Measurements from ENCODE around the gene EIF3F. TPM values are rescaled to one million over a fixed set of nuclear protein-coding genes. Genes with fewer than 3 reads are reported as not detected.

EIF3F gene
- total and polyA plus RNA-seq, 9 of the 15 experiments (the other 6 are each of a cell fraction or from before 2014, with no cell fraction given), result 50.1 to 259 (median 135) TPM

DNA sequence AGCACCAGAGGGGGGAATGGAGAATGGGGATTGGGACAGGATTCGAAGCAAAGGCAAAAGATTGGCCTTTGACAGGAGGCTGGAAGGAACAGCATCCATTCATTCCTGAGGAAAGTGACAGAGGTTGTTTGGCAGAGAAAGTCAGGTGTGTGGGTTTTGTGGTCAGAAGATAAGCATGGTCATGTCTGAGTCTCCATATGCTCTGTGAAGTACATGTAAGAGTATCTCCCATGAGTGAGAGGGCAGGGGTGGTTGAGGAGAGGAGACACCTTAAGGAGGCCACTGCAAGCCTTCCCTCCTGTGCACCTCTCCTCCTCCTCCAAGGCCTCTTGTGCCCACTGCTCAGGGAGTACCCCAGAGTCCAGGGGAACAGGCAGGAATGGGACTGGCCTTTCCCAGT lies 20.0 kb upstream of the EIF3F start (continued):
- TF ChIP-seq, protein P1, sequence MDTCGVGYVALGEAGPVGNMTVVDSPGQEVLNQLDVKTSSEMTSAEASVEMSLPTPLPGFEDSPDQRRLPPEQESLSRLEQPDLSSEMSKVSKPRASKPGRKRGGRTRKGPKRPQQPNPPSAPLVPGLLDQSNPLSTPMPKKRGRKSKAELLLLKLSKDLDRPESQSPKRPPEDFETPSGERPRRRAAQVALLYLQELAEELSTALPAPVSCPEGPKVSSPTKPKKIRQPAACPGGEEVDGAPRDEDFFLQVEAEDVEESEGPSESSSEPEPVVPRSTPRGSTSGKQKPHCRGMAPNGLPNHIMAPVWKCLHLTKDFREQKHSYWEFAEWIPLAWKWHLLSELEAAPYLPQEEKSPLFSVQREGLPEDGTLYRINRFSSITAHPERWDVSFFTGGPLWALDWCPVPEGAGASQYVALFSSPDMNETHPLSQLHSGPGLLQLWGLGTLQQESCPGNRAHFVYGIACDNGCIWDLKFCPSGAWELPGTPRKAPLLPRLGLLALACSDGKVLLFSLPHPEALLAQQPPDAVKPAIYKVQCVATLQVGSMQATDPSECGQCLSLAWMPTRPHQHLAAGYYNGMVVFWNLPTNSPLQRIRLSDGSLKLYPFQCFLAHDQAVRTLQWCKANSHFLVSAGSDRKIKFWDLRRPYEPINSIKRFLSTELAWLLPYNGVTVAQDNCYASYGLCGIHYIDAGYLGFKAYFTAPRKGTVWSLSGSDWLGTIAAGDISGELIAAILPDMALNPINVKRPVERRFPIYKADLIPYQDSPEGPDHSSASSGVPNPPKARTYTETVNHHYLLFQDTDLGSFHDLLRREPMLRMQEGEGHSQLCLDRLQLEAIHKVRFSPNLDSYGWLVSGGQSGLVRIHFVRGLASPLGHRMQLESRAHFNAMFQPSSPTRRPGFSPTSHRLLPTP (IDR thresholded peaks at IDR 0.05; ENCODE audit: borderline replicate concordance, extremely low read depth, insufficient read length), result no peak
- TF ChIP-seq RAD51 (IDR thresholded peaks at IDR 0.05; ENCODE audit: borderline replicate concordance, low read depth) (no peak), ZNF707 (CRISPR knock-in tag; conservative IDR thresholded peaks at IDR 0.05) (no peak)

DNA sequence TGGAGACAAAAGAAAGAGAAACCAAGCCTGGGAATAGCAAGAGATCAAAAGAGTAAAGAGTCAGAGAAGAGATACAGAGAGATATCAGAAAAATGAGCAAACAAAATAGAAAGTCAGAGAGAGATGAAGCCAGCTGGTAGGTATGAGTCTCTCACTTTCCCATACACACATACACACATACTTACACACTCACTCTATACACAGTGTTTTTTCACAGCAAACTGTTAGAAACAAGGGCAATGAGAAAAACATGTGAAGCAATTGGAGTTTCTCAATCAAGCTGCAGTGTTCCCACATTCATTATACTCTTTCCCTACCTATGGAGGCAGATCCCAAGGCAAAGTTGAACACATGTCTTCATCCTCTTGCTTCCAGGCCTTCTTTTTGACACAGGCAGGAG lies 19.3 kb upstream of the EIF3F start:
- FAIRE-seq (no peak), ATAC-seq (no peak), DNase-seq (ENCODE audit: extremely low read depth in 1 of 4, low spot score in 3 of 4) (no peak)
- Histone ChIP-seq H3K4me1 (replicated peaks in 1 of 2; ENCODE audit: control insufficient read depth in 2 of 2, insufficient read depth in 2 of 2, low read length in 2 of 2) (0 out of 5 replicates have a peak, but pooled peaks cover 0 to 2% of the 10 kb centered on the region in 2 experiments), H3K9me1 (ENCODE audit: control insufficient read depth, insufficient read depth, low read length) (no peaks in the 10 kb centered on the region), H3K36me3 (ENCODE audit: control insufficient read depth, insufficient read depth, low read length) (no peaks in the 10 kb centered on the region), H3K9me3 (replicated peaks; ENCODE audit: control insufficient read depth, insufficient read depth, low read depth, low read length) (no peaks in the 10 kb centered on the region), H3K4me3 (no peak overlapping the region), H3K4me2 (ENCODE audit: insufficient read depth, low read length) (no peak overlapping the region), H4K20me1 (replicated peaks; ENCODE audit: control insufficient read depth, insufficient read depth, low read length) (no peaks in the 10 kb centered on the region), H3K27me3 (ENCODE audit: control insufficient read depth in 2 of 2, insufficient read depth in 2 of 2, low read length in 2 of 2) (no peaks in the 10 kb centered on the region), H3K9ac (ENCODE audit: insufficient read depth in 1 of 2, low read depth in 2 of 2, low read length in 2 of 2) (no peak overlapping the region), H3K79me2 (ENCODE audit: control insufficient read depth, insufficient read depth, low read length) (no peaks in the 10 kb centered on the region), H3K27ac (ENCODE audit: extremely low read depth, low read depth, low read length) (no peak overlapping the region), H2AFZ (ENCODE audit: low read depth, low read length) (no peak overlapping the region)
- intact Hi-C loops (cut with micrococcal nuclease) (no loop called here), in situ Hi-C loops (cut with MboI) (no loop called here)
- BruUV-seq (replicated peaks), result no TSS peak
- POLR2A ChIA-PET, result no interaction called here
- CTCF ChIA-PET (ENCODE audit: low intra/inter-chr PET ratio), result no interaction called here
- TF ChIP-seq, protein P2, sequence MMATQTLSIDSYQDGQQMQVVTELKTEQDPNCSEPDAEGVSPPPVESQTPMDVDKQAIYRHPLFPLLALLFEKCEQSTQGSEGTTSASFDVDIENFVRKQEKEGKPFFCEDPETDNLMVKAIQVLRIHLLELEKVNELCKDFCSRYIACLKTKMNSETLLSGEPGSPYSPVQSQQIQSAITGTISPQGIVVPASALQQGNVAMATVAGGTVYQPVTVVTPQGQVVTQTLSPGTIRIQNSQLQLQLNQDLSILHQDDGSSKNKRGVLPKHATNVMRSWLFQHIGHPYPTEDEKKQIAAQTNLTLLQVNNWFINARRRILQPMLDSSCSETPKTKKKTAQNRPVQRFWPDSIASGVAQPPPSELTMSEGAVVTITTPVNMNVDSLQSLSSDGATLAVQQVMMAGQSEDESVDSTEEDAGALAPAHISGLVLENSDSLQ (IDR thresholded peaks at IDR 0.05), result no peak
- TF ChIP-seq NR1H2 (CRISPR knock-in tag; IDR thresholded peaks at IDR 0.05), result no peak
- no peak for TF ChIP-seq HMGN3 (IDR thresholded peaks at IDR 0.05; ENCODE audit: borderline replicate concordance, extremely low read depth, insufficient read length, low read depth, low read length)
- TF ChIP-seq, protein P3, sequence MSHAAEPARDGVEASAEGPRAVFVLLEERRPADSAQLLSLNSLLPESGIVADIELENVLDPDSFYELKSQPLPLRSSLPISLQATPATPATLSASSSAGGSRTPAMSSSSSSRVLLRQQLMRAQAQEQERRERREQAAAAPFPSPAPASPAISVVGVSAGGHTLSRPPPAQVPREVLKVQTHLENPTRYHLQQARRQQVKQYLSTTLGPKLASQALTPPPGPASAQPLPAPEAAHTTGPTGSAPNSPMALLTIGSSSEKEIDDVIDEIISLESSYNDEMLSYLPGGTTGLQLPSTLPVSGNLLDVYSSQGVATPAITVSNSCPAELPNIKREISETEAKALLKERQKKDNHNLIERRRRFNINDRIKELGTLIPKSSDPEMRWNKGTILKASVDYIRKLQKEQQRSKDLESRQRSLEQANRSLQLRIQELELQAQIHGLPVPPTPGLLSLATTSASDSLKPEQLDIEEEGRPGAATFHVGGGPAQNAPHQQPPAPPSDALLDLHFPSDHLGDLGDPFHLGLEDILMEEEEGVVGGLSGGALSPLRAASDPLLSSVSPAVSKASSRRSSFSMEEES (CRISPR knock-in tag; IDR thresholded peaks at IDR 0.05), result no peak
- TF ChIP-seq KDM1A (IDR thresholded peaks at IDR 0.05), result no peak
- TF ChIP-seq, protein P4, sequence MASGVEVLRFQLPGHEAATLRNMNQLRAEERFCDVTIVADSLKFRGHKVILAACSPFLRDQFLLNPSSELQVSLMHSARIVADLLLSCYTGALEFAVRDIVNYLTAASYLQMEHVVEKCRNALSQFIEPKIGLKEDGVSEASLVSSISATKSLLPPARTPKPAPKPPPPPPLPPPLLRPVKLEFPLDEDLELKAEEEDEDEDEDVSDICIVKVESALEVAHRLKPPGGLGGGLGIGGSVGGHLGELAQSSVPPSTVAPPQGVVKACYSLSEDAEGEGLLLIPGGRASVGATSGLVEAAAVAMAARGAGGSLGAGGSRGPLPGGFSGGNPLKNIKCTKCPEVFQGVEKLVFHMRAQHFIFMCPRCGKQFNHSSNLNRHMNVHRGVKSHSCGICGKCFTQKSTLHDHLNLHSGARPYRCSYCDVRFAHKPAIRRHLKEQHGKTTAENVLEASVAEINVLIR (CRISPR knock-in tag; IDR thresholded peaks at IDR 0.05), result no peak
- TF ChIP-seq ZC3H11A (IDR thresholded peaks at IDR 0.05; ENCODE audit: low read depth, low read length), result no peak
- TF ChIP-seq TCF7L2 (IDR thresholded peaks at IDR 0.05; ENCODE audit: low read depth, low read length), result no peak

Data from K562 (cell line).